ENCODE results near the gene CDK19.
"Not testable (repeated sequence)": the region's sequence is repeated elsewhere in the genome, so short reads cannot be mapped to it uniquely, and the experiment has no call there.

CDK19 gene

GRCh38 chr6:110577596-110578167, 237.6 kb downstream of the CDK19 start:
- not testable (repeated sequence) for H3K36me3 ChIP-seq (replicated peaks in 1 of 2; ENCODE audit: control insufficient read depth in 2 of 2, insufficient read depth in 2 of 2, low read length in 2 of 2); H2BK12ac ChIP-seq (ENCODE audit: low read length); H3K4me1 ChIP-seq (ENCODE audit: control insufficient read depth in 2 of 2, insufficient read depth in 1 of 2, low read depth in 1 of 2, low read length in 2 of 2); H3K9ac ChIP-seq (ENCODE audit: low read depth, low read length, poor library complexity); H3K27me3 ChIP-seq (ENCODE audit: control insufficient read depth in 3 of 3, insufficient read depth in 3 of 3, low read depth in 1 of 3, low read length in 3 of 3); H3K18ac ChIP-seq (ENCODE audit: low read length); H3K23ac ChIP-seq (ENCODE audit: low read depth, low read length, poor library complexity); H2AK5ac ChIP-seq (ENCODE audit: low read depth, low read length); H3K14ac ChIP-seq (ENCODE audit: low read length); H3K4me3 ChIP-seq (ENCODE audit: low read length in 2 of 2); H3K9me3 ChIP-seq (replicated peaks in 1 of 2; ENCODE audit: control insufficient read depth in 2 of 2, insufficient read depth in 1 of 2, low read depth in 1 of 2, low read length in 2 of 2); H3K4ac ChIP-seq (ENCODE audit: low read length); H2BK5ac ChIP-seq (ENCODE audit: low read length); H3K79me1 ChIP-seq (ENCODE audit: low read depth, low read length); H3K4me2 ChIP-seq (ENCODE audit: insufficient read depth, low read length, poor library complexity, severe bottlenecking); H2AFZ ChIP-seq (ENCODE audit: low read length); H4K8ac ChIP-seq (ENCODE audit: low read depth, low read length); H2BK15ac ChIP-seq (ENCODE audit: low read length); DNase-seq (ENCODE audit: low spot score); H2BK120ac ChIP-seq (ENCODE audit: low read depth, low read length); H3K27ac ChIP-seq (replicated peaks; ENCODE audit: low read length); H4K91ac ChIP-seq (ENCODE audit: low read depth, low read length, poor library complexity)

GRCh38 chr6:110575925-110576463, 239.3 kb downstream of the CDK19 start:
- no peaks in the 10 kb centered on the region for H3K9me3 ChIP-seq (replicated peaks in 1 of 2; ENCODE audit: control insufficient read depth in 2 of 2, insufficient read depth in 1 of 2, low read depth in 1 of 2, low read length in 2 of 2)
- no peaks in the 10 kb centered on the region for H3K4me1 ChIP-seq (ENCODE audit: control insufficient read depth in 2 of 2, insufficient read depth in 1 of 2, low read depth in 1 of 2, low read length in 2 of 2)
- H2BK120ac ChIP-seq (ENCODE audit: low read depth, low read length), result no peak overlapping the region
- H3K36me3 ChIP-seq (replicated peaks in 1 of 2; ENCODE audit: control insufficient read depth in 2 of 2, insufficient read depth in 2 of 2, low read length in 2 of 2), result no peaks in the 10 kb centered on the region
- H3K27me3 ChIP-seq (ENCODE audit: control insufficient read depth in 3 of 3, insufficient read depth in 3 of 3, low read depth in 1 of 3, low read length in 3 of 3), result no peaks in the 10 kb centered on the region
- no peak overlapping the region for H3K14ac ChIP-seq (ENCODE audit: low read length)
- no CpG with 5 or more reads among the region's 5 CpGs for WGBS, 2 donors (ENCODE audit: extremely low coverage in 2 of 2, insufficient read length in 2 of 2, insufficient replicate concordance in 1 of 2)
- H4K91ac ChIP-seq (ENCODE audit: low read depth, low read length, poor library complexity), result no peak overlapping the region
- H4K8ac ChIP-seq (ENCODE audit: low read depth, low read length), result no peak overlapping the region
- H3K27ac ChIP-seq (replicated peaks; ENCODE audit: low read length), result no peak overlapping the region
- no peak overlapping the region for H2BK5ac ChIP-seq (ENCODE audit: low read length)
- no peak overlapping the region for H2AK5ac ChIP-seq (ENCODE audit: low read depth, low read length)
- no peaks in the 10 kb centered on the region for H3K79me1 ChIP-seq (ENCODE audit: low read depth, low read length)
- no peak overlapping the region for H2BK15ac ChIP-seq (ENCODE audit: low read length)
- H3K4ac ChIP-seq (ENCODE audit: low read length), result no peak overlapping the region
- H3K23ac ChIP-seq (ENCODE audit: low read depth, low read length, poor library complexity), result no peak overlapping the region
- H2BK12ac ChIP-seq (ENCODE audit: low read length), result no peak overlapping the region
- H2AFZ ChIP-seq (ENCODE audit: low read length), result no peak overlapping the region
- H3K9ac ChIP-seq (ENCODE audit: low read depth, low read length, poor library complexity), result no peak overlapping the region
- no peak overlapping the region for H3K4me3 ChIP-seq (ENCODE audit: low read length in 2 of 2)
- no peak for DNase-seq (ENCODE audit: low spot score)
- H3K18ac ChIP-seq (ENCODE audit: low read length), result peak overlapping the region; percentile 27
- no peak overlapping the region for H3K4me2 ChIP-seq (ENCODE audit: insufficient read depth, low read length, poor library complexity, severe bottlenecking)

GRCh38 chr6:110574817-110575216, 240.5 kb downstream of the CDK19 start:
- Histone ChIP-seq H2BK12ac (ENCODE audit: low read length) (no peak overlapping the region), H3K9me3 (replicated peaks in 1 of 2; ENCODE audit: control insufficient read depth in 2 of 2, insufficient read depth in 1 of 2, low read depth in 1 of 2, low read length in 2 of 2) (no peaks in the 10 kb centered on the region), H3K79me1 (ENCODE audit: low read depth, low read length) (no peaks in the 10 kb centered on the region), H2BK15ac (ENCODE audit: low read length) (no peak overlapping the region), H3K27me3 (ENCODE audit: control insufficient read depth in 3 of 3, insufficient read depth in 3 of 3, low read depth in 1 of 3, low read length in 3 of 3) (no peaks in the 10 kb centered on the region), H2BK120ac (ENCODE audit: low read depth, low read length) (no peak overlapping the region), H2BK5ac (ENCODE audit: low read length) (no peak overlapping the region), H3K4me2 (ENCODE audit: insufficient read depth, low read length, poor library complexity, severe bottlenecking) (no peak overlapping the region), H3K27ac (replicated peaks; ENCODE audit: low read length) (no peak overlapping the region), H3K36me3 (replicated peaks in 1 of 2; ENCODE audit: control insufficient read depth in 2 of 2, insufficient read depth in 2 of 2, low read length in 2 of 2) (no peaks in the 10 kb centered on the region), H3K18ac (ENCODE audit: low read length) (no peak overlapping the region), H3K14ac (ENCODE audit: low read length) (no peak overlapping the region), H4K8ac (ENCODE audit: low read depth, low read length) (no peak overlapping the region), H2AFZ (ENCODE audit: low read length) (peak overlapping the region; percentile 35), H3K4me3 (ENCODE audit: low read length in 2 of 2) (no peak overlapping the region), H2AK5ac (ENCODE audit: low read depth, low read length) (no peak overlapping the region), H3K4ac (ENCODE audit: low read length) (no peak overlapping the region), H3K9ac (ENCODE audit: low read depth, low read length, poor library complexity) (no peak overlapping the region), H4K91ac (ENCODE audit: low read depth, low read length, poor library complexity) (no peak overlapping the region), H3K23ac (ENCODE audit: low read depth, low read length, poor library complexity) (no peak overlapping the region), H3K4me1 (ENCODE audit: control insufficient read depth in 2 of 2, insufficient read depth in 1 of 2, low read depth in 1 of 2, low read length in 2 of 2) (no peaks in the 10 kb centered on the region)
- WGBS, 2 donors (ENCODE audit: extremely low coverage in 2 of 2, insufficient read length in 2 of 2, insufficient replicate concordance in 1 of 2), result no CpG with 5 or more reads among the region's 3 CpGs
- DNase-seq (ENCODE audit: low spot score), result no peak

GRCh38 chr6:110573537-110573936, 241.7 kb downstream of the CDK19 start:
- Histone ChIP-seq H3K23ac (ENCODE audit: low read depth, low read length, poor library complexity) (no peak overlapping the region), H2BK15ac (ENCODE audit: low read length) (no peak overlapping the region), H3K9ac (ENCODE audit: low read depth, low read length, poor library complexity) (no peak overlapping the region), H2BK120ac (ENCODE audit: low read depth, low read length) (no peak overlapping the region), H3K4ac (ENCODE audit: low read length) (no peak overlapping the region), H3K79me1 (ENCODE audit: low read depth, low read length) (no peaks in the 10 kb centered on the region), H3K27me3 (ENCODE audit: control insufficient read depth in 3 of 3, insufficient read depth in 3 of 3, low read depth in 1 of 3, low read length in 3 of 3) (peaks cover 0 to 3% (median 0%) of the 10 kb centered on the region in 3 experiments), H3K18ac (ENCODE audit: low read length) (no peak overlapping the region), H2AK5ac (ENCODE audit: low read depth, low read length) (no peak overlapping the region), H3K4me3 (ENCODE audit: low read length in 2 of 2) (no peak overlapping the region), H4K8ac (ENCODE audit: low read depth, low read length) (no peak overlapping the region), H4K91ac (ENCODE audit: low read depth, low read length, poor library complexity) (no peak overlapping the region), H2BK12ac (ENCODE audit: low read length) (no peak overlapping the region), H3K4me1 (ENCODE audit: control insufficient read depth in 2 of 2, insufficient read depth in 1 of 2, low read depth in 1 of 2, low read length in 2 of 2) (no peaks in the 10 kb centered on the region), H3K4me2 (ENCODE audit: insufficient read depth, low read length, poor library complexity, severe bottlenecking) (no peak overlapping the region), H3K36me3 (replicated peaks in 1 of 2; ENCODE audit: control insufficient read depth in 2 of 2, insufficient read depth in 2 of 2, low read length in 2 of 2) (no peaks in the 10 kb centered on the region), H2AFZ (ENCODE audit: low read length) (no peak overlapping the region), H3K14ac (ENCODE audit: low read length) (no peak overlapping the region), H2BK5ac (ENCODE audit: low read length) (no peak overlapping the region), H3K27ac (replicated peaks; ENCODE audit: low read length) (no peak overlapping the region), H3K9me3 (replicated peaks in 1 of 2; ENCODE audit: control insufficient read depth in 2 of 2, insufficient read depth in 1 of 2, low read depth in 1 of 2, low read length in 2 of 2) (no peaks in the 10 kb centered on the region)
- DNase-seq (ENCODE audit: low spot score), result no peak
- no CpG with 5 or more reads among the region's 2 CpGs for WGBS, 2 donors (ENCODE audit: extremely low coverage in 2 of 2, insufficient read length in 2 of 2, insufficient replicate concordance in 1 of 2)

All from neuronal stem cell (in vitro differentiated cells).